SU-DHL-6 (cell line): ENCODE measurements around the gene KCNMB2.

ENCODE experiments used
- H2AFZ ChIP-seq: fragments of 200-600 bp; sonication (generic); 2 replicates; pipeline ENCODE4 v1.6.1; 2014; ENCODE audit warnings: low read depth, mild to moderate bottlenecking, moderate library complexity, mixed read lengths, antibody characterized with exemption, low read length; ENCODE audit not compliant: severe bottlenecking
- H3F3A ChIP-seq: fragments of 200-600 bp; shearing (Covaris generic); 2 replicates; pipeline ENCODE4 v1.6.0; 2016; ENCODE audit warnings: antibody characterized with exemption, mild to moderate bottlenecking; ENCODE audit not compliant: insufficient read depth
- H3K27ac ChIP-seq: fragments of 200-600 bp; sonication (generic); 2 replicates; pipeline ENCODE4 v1.5.1; 2016; ENCODE audit warnings: low read depth, mild to moderate bottlenecking, low read length, moderate library complexity, mixed read lengths
- H3K27me3 ChIP-seq: fragments of 200-600 bp; sonication (generic), shearing (Covaris generic); 2 replicates; pipeline ENCODE4 v1.6.0; 2014; ENCODE audit warnings: mild to moderate bottlenecking, low read length
- H3K36me3 ChIP-seq: fragments of 200-600 bp; sonication (generic); 2 replicates; pipeline ENCODE4 v1.6.1; 2014; ENCODE audit warnings: mild to moderate bottlenecking, low read length, mixed read lengths
- H3K4me2 ChIP-seq: fragments of 300-600, 200-600 bp; shearing (Covaris generic), sonication (generic); 2 replicates; pipeline ENCODE4 v1.6.0; 2014; ENCODE audit warnings: low read length, low read depth, mild to moderate bottlenecking; ENCODE audit not compliant: poor library complexity, severe bottlenecking
- H3K4me3 ChIP-seq: fragments of 200-600 bp; sonication (generic); 2 replicates; pipeline ENCODE4 v1.5.1; 2014; ENCODE audit warnings: antibody characterized with exemption, low read length, mild to moderate bottlenecking, mixed read lengths; ENCODE audit not compliant: insufficient read depth, poor library complexity, severe bottlenecking
- H3K79me2 ChIP-seq: fragments of 200-600 bp; sonication (generic); 2 replicates; pipeline ENCODE4 v1.6.1; 2014; ENCODE audit warnings: mild to moderate bottlenecking, low read length, moderate library complexity; ENCODE audit not compliant: insufficient read depth
- H3K9ac ChIP-seq: fragments of 200-600 bp; sonication (generic); 2 replicates; pipeline ENCODE4 v1.7.0; 2014; ENCODE audit warnings: mild to moderate bottlenecking, low read length
- H3K9me2 ChIP-seq: fragments of 200-600 bp; sonication (generic); replicated peaks from 2 replicates; pipeline ENCODE4 v1.6.1; 2014; ENCODE audit warnings: low read length; ENCODE audit not compliant: insufficient read depth
- H3K9me3 ChIP-seq: fragments of 200-600 bp; sonication (generic); 2 replicates; pipeline ENCODE4 v1.6.1; 2014; ENCODE audit warnings: low read length, mixed read lengths; ENCODE audit not compliant: insufficient read depth
- H4K20me1 ChIP-seq: fragments of 200-600 bp; sonication (generic); 2 replicates; pipeline ENCODE4 v1.6.1; 2014; ENCODE audit warnings: low read depth, mild to moderate bottlenecking, antibody characterized with exemption, low read length, moderate library complexity, mixed read lengths
- CTCF ChIP-seq: fragments of 200-600 bp; sonication (generic); IDR thresholded peaks from one replicate; pipeline ENCODE4 v1.5.1; 2017; ENCODE audit warnings: antibody characterized with exemption, mild to moderate bottlenecking, low read length, moderate library complexity; ENCODE audit not compliant: insufficient read depth, poor library complexity, severe bottlenecking
- EZH2phosphoT487 ChIP-seq: fragments of 200-600 bp; sonication (generic), shearing (Covaris generic); conservative IDR thresholded peaks from 2 replicates; pipeline ENCODE4 v1.6.1; 2018; ENCODE audit warnings: mild to moderate bottlenecking, antibody characterized with exemption, low read length, moderate library complexity, mixed read lengths

KCNMB2 gene

GRCh38 chr3:178841011-178841410 lies 304.8 kb downstream of the KCNMB2 start:
- Histone ChIP-seq H2AFZ (no peak overlapping the region), H3K27ac (no peak overlapping the region), H3K27me3 (no peaks in the 10 kb centered on the region), H3F3A (no peaks in the 10 kb centered on the region), H3K9me2 (no peaks in the 10 kb centered on the region), H3K79me2 (no peaks in the 10 kb centered on the region), H3K4me2 (no peak overlapping the region), H3K9me3 (0 out of 2 replicates have a peak, but pooled peaks cover 11% of the 10 kb centered on the region), H3K9ac (no peak overlapping the region), H3K4me3 (no peak overlapping the region), H3K36me3 (peaks cover 7% of the 10 kb centered on the region; the same call in 1 of the 2 replicates), H4K20me1 (no peaks in the 10 kb centered on the region)
- TF ChIP-seq EZH2phosphoT487: no peak
- TF ChIP-seq CTCF: no peak

DNA sequence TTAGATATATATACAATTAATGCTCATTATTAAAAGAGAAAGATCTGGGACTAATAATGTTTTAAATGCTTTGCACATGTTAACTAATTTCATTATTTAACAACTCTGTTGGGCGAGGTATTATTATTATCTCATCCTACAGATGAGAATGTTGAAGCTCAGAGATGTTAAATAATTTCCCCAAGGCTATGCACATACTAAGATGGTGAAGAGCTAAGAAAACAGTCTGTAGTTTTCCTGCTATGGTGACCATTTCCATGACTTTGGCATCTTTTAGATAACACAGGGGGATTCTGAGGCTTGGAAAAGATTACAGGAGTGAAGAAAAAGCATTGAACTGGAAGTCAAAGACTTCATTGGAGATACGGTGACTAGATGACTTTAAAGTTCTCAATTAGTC lies 308.7 kb downstream of the KCNMB2 start:
- no peaks in the 10 kb centered on the region; the same call in 1 of the 2 replicates for H3K36me3 ChIP-seq

DNA sequence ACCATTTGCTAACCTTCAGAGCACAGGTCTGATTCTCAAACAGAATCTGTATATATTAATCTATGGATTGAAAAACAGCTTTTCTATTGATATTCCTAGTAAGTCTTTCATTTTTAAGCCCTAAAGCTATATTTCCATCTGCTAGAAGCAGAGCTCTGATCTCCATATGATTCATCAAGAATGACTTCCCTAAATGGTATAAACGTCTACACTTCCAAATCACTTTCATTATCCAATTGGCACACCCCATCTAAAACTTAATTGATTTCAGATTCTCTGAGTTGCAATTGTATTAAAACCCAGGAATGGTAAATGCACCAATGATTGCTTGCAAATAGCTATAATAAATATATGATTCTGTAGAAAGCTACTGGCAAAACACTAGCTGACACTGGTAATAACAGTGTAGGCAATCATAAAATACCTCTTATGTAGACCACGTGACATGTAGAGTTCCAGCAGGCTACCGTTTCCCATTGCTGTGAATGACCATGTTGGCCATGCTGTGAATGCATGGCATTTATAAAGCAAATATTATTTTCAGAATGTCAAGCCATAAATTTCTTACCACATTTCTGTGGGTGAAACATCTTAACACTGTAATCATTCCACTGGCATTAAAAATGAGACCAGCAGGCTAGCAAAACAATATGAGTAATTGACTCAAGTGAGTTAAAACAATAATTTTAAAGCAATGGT lies 309.3 kb downstream of the KCNMB2 start:
- Histone ChIP-seq H3K27me3 (no peaks in the 10 kb centered on the region), H3K36me3 (no peaks in the 10 kb centered on the region; the same call in 1 of the 2 replicates), H3K9me3 (0 out of 2 replicates have a peak, but pooled peaks cover 1% of the 10 kb centered on the region), H3F3A (no peaks in the 10 kb centered on the region), H3K27ac (no peak overlapping the region), H3K79me2 (no peaks in the 10 kb centered on the region), H3K4me3 (no peak overlapping the region), H3K4me2 (no peak overlapping the region), H3K9me2 (no peaks in the 10 kb centered on the region), H4K20me1 (no peaks in the 10 kb centered on the region), H2AFZ (no peak overlapping the region), H3K9ac (no peak overlapping the region)
- TF ChIP-seq CTCF (no peak), EZH2phosphoT487 (no peak)

More for the DNA sequence above, 308.7 kb downstream of the KCNMB2 start:
- Histone ChIP-seq H3K79me2 (no peaks in the 10 kb centered on the region), H3K9me2 (no peaks in the 10 kb centered on the region), H3K4me2 (no peak overlapping the region), H3K9ac (no peak overlapping the region), H4K20me1 (no peaks in the 10 kb centered on the region), H3F3A (no peaks in the 10 kb centered on the region), H3K27me3 (no peaks in the 10 kb centered on the region), H3K4me3 (no peak overlapping the region), H3K9me3 (0 out of 2 replicates have a peak, but pooled peaks cover 8% of the 10 kb centered on the region), H3K27ac (no peak overlapping the region), H2AFZ (no peak overlapping the region)
- TF ChIP-seq CTCF (no peak), EZH2phosphoT487 (no peak)
